Right lobe of liver (tissue), 6 donors: Measurements from ENCODE around the gene EPHA10. TPM values are rescaled to one million over a fixed set of nuclear protein-coding genes. Genes with fewer than 3 reads are reported as not detected.

Experiments used
- ATAC-seq, 4 donors: fragments of 200-7000 bp; cut with Tn5 transposase; one replicate each; pipeline ENCODE4 v1.9.1; 2020; ENCODE audit warnings: mild to moderate bottlenecking in 4 of 4, moderate library complexity in 4 of 4
- DNase-seq, 3 donors: peaks; one replicate each; pipeline ENCODE4 v3.0.0-alpha.2; 2020
- H3K27ac ChIP-seq, 3 donors: fragments of 200-600 bp; one replicate each; pipeline ENCODE4 v1.8.0; 2022
- H3K27me3 ChIP-seq, 2 donors: fragments of 200-600 bp; one replicate each; pipeline ENCODE4 v1.8.0; 2022
- H3K36me3 ChIP-seq, 4 donors: fragments of 200-600 bp; sonication (generic) in 1 of 4; one replicate each; pipeline versions ENCODE4 v1.5.1 to v1.8.0; 2017 to 2022; ENCODE audit warnings: control low read depth in 1 of 4
- H3K4me1 ChIP-seq, 4 donors: fragments of 200-600 bp; sonication (generic) in 1 of 4; one replicate each; pipeline versions ENCODE4 v1.5.1 to v1.8.0; 2017 to 2022; ENCODE audit warnings: control low read depth in 1 of 4
- H3K4me3 ChIP-seq, 3 donors: fragments of 200-600 bp; one replicate each; pipeline ENCODE4 v1.8.0; 2022
- H3K9me3 ChIP-seq, 4 donors: fragments of 200-600 bp; sonication (generic) in 1 of 4; one replicate each; pipeline versions ENCODE4 v1.5.1 to v1.8.0; 2017 to 2022; ENCODE audit warnings: control low read depth in 1 of 4
- CTCF ChIP-seq, 4 donors: fragments of 200-600 bp in 3 of 4; fragments of 450-650 bp in 1 of 4; IDR thresholded peaks; one replicate each; pipeline versions ENCODE4 v1.5.1 to v1.8.0; 2016 to 2022; ENCODE audit warnings: antibody characterized with exemption in 4 of 4, mild to moderate bottlenecking in 2 of 4
- POLR2A ChIP-seq: fragments of 450-650 bp; IDR thresholded peaks from one replicate; pipeline ENCODE4 v1.6.1; 2017; ENCODE audit warnings: antibody characterized with exemption, mild to moderate bottlenecking
- WGBS: methylation state at CpG from one replicate; pipeline ENCODE4 v1.1.6; 2018; ENCODE audit warnings: low coverage, low lambda C conversion rate; ENCODE audit not compliant: insufficient coverage; ENCODE audit errors: missing lambda C conversion rate; 5-methylcytosine and 5-hydroxymethylcytosine counted together
- intact Hi-C, 2 donors: fragments of 100-400 bp; cut with DNase I; formaldehyde crosslinking; loops; one replicate each; pipeline versions ENCODE4 v1.11.2 to v1.14.1; 2022
- total RNA-seq, 6 experiments: library from RNA; depleted of rRNA in 2 of 6; stranded (reverse); fragments of >200 nt in 2 of 6; fragmentation: NEBNext Ultra II Directional in 3 of 6; extraction: Animal tissue kit (Norgen Biotek cat#: 25700) in 3 of 6; gene quantifications; one replicate each; pipeline versions ENCODE4 v1.1.0 to v1.2.4, GENCODE V29; 2016 to 2023
- donor health status: DM: no; HTN: yes; CAD: no.
- donor health status: DM: no; HTN: no; CAD: no.
- donor health status: DM: no; HTN: no; CAD: no.
- donor health status: DM: no; HTN: yes; CAD: no.
- donor health status: DM: no; HTN: yes; CAD: no.

The EPHA10 gene
- total RNA-seq, 6 experiments from 2014 or later: 0.07 to 0.16 TPM; not detected in 4

DNA sequence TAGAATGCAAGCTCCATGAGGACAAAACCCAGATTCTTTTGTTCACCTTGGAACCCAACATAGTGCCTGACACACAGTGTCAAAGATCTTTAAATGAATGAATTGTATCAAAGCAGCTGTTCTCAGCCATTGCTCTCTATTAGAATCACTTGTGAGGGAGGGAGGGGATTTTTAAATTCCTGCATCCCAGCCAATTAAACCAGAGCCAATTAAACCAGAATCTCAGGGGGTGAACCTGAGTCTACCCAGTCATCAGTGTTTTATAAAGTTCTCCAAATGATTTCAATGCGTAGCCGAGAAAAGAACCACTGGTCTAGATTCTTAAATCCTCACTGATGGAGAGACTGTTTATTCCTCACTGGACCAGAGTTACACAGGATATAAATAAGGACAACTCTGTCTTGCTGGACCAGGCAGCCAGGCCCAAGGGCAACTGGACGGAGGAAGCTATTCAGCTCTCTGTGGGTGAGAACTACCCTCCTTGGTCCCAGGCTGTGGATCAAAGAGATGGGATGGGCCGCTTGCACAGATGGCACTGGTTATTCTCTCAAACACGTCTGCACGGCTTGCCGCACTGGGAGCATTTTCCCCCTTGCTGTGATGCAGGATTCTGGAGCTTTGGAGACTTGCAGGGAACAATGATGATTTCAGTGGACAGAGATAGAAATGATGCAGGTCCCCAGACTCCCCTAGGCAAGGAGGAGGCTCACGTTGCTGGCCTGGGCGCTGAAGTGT is 92.6 kb downstream of the EPHA10 start:
- Histone ChIP-seq H3K27me3 (no peaks in the 10 kb centered on the region), H3K27ac (no peak overlapping the region), H3K4me1 (no peaks in the 10 kb centered on the region), H3K36me3 (no peaks in the 10 kb centered on the region), H3K4me3 (no peak overlapping the region), H3K9me3 (no peaks in the 10 kb centered on the region)
- ATAC-seq (no peak), DNase-seq (no peak)
- no peak for TF ChIP-seq POLR2A
- intact Hi-C loops: loop anchor here in 1 of 2 donors (10.0 kb wide), 1 partner anchor 188 kb away; no protein-coding TSS in a partner anchor
- WGBS: 18% methylated on average over 2 of the region's 9 CpGs

DNA sequence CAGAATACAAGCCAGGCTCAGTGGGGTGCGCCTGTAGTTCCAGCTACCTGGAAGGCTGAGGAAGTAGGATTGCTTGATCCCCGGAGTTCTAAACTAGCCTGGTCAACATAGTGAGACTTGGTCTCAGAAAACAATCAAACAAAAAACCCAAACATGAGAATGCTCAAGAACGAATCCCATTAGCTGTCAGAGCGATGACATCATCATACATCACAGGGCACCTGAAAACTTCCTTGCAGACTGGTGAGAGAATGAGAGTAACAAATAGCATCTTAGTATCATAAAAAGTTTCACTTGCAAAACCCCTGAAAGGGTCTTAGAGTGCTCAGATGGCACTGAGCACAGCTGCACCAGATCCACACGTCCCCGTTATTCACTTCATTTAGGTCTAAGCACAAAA is 93.7 kb downstream of the EPHA10 start:
- no peaks in the 10 kb centered on the region for H3K27me3 ChIP-seq
- 46% methylated on average over 6 of the region's 6 CpGs for WGBS
- intact Hi-C loops: loop anchor here in 1 of 2 donors (10.0 kb wide), 1 partner anchor 186 kb away; no protein-coding TSS in a partner anchor

GRCh38 chr1:37670133-37670532 is 94.8 kb downstream of the EPHA10 start:
- Histone ChIP-seq H3K36me3 (no peaks in the 10 kb centered on the region), H3K4me1 (no peaks in the 10 kb centered on the region), H3K27me3 (no peaks in the 10 kb centered on the region), H3K27ac (no peak overlapping the region), H3K4me3 (no peak overlapping the region), H3K9me3 (no peaks in the 10 kb centered on the region)
- no peak for DNase-seq
- no peak for TF ChIP-seq CTCF (IDR thresholded peaks at IDR 0.05)
- no peak for ATAC-seq
- intact Hi-C loops: loop anchor here in 1 of 2 donors (10.0 kb wide), 1 partner anchor 185 kb away; no protein-coding TSS in a partner anchor
- 43% methylated on average over 2 of the region's 2 CpGs for WGBS

More for the DNA sequence above, 93.7 kb downstream of the EPHA10 start:
- H3K27ac ChIP-seq: no peak overlapping the region
- ATAC-seq (no peak), DNase-seq (no peak)
- H3K4me1 ChIP-seq: no peaks in the 10 kb centered on the region
- TF ChIP-seq CTCF (IDR thresholded peaks at IDR 0.05): no peak
- no peaks in the 10 kb centered on the region for H3K9me3 ChIP-seq
- no peak overlapping the region for H3K4me3 ChIP-seq
- no peaks in the 10 kb centered on the region for H3K36me3 ChIP-seq

GRCh38 chr1:37667023-37667671 is 97.8 kb downstream of the EPHA10 start:
- H3K4me3 ChIP-seq: no peak overlapping the region
- TF ChIP-seq CTCF (IDR thresholded peaks at IDR 0.05): no peak
- no peak for TF ChIP-seq POLR2A
- H3K27ac ChIP-seq: no peak overlapping the region
- WGBS: 69% methylated on average over 10 of the region's 17 CpGs
- no peaks in the 10 kb centered on the region for H3K4me1 ChIP-seq
- intact Hi-C loops: no loop called here
- DNase-seq (no peak), ATAC-seq (no peak)
- H3K9me3 ChIP-seq: no peaks in the 10 kb centered on the region
- H3K27me3 ChIP-seq: no peaks in the 10 kb centered on the region
- H3K36me3 ChIP-seq: no peaks in the 10 kb centered on the region

DNA sequence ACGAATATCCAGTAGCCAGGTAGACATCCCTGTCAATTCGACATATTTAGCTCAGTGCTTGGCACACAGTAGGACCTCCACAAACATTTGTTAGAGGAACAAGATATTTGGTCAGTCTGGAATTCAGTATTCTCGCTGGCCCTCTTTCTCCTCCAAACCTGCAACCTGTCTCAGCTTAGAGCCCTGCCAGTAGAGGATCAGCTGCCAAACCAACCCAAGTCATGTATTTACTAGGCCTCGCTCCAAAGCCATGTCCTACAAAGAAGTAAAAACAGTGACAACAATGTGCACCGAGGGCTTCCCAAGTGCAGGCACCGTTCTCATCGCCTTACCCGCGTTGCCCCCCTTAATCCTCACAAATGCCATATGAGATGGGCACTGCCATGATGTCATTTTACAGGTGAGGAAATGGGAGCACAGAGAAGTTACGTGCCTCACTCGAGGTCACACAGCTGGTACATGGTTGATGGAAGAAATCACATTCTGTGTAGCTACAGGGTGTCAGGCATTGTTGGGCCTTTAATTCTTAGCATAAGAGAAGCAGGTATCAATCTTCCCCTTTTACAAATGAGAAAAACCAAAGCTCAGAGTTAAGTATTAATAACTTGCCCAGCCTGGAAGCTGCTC is 98.6 kb downstream of the EPHA10 start:
- no peaks in the 10 kb centered on the region for H3K36me3 ChIP-seq
- H3K9me3 ChIP-seq: no peaks in the 10 kb centered on the region
- TF ChIP-seq CTCF (IDR thresholded peaks at IDR 0.05) (no peak), POLR2A (no peak)
- H3K27me3 ChIP-seq: no peaks in the 10 kb centered on the region
- WGBS: 72% methylated on average over 11 of the region's 11 CpGs
- DNase-seq (no peak), ATAC-seq (no peak)
- H3K27ac ChIP-seq: no peak overlapping the region
- no peaks in the 10 kb centered on the region for H3K4me1 ChIP-seq
- intact Hi-C loops: no loop called here
- H3K4me3 ChIP-seq: no peak overlapping the region
